NCI-H2196 treated with DMSO at 0.1 percent for 48 hours (cell line): ENCODE results near the gene ERC1.

Source experiments
- DNase-seq: peaks from one replicate; lab custom pipeline; 2025; ENCODE audit not compliant: unreplicated experiment; lab: John Stamatoyannopoulos, UW

Gene ERC1

DNA sequence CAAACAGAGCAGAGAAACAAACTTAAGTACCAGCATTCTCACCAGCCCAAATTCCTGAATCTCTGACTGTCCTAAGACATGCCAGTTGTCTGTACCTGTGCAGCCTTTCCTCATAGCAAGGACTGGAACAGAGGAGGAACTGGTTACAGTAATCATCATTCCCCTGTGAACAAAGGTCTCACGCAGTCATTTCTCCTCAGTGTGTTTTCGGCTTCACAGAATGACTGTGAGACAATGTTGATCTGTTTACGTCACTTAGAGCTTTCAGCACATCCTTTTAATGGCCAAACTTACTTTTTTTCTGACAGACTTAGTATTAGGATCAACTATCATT lies 434.3 kb downstream of the ERC1 start:
- DNase-seq = no peak

DNA sequence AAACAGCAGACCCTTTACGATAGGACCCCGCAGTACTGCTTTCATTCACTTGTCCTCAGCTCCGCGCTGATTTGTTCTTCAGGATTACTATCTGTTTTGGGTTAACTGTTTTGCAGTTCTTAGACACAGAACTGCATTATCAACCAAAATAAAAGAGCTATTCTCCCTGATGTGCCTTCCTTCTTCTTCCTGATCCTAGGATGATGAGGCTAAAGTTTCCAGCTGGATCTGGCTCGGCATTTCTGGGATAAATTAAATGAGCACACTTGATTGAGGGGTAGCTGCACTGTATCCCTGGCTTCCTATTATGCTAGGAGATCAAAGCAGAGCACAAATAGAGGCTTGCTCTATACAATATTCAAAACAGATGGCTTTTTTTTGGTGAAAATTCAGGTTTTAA lies 437.6 kb downstream of the ERC1 start:
- no peak for DNase-seq

DNA sequence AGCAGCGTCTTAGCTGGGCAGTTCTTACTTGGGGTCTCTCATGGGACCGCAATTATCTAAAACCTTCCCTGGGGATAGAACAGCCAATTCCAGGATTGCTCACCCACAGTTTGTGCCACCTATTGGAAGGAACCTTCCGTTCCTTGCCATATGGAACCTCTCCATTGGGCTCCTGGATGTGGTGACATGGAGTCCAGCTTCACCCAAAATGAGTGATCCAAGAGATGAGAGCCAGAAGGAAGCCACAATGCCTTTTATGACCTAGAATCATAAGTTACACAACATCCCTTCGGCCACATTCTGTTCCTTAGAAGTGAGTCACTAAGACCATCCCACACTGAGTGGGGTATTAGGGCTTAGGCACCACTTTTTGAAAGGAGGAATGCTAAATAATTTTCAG lies 439.0 kb downstream of the ERC1 start:
- no peak for DNase-seq

DNA sequence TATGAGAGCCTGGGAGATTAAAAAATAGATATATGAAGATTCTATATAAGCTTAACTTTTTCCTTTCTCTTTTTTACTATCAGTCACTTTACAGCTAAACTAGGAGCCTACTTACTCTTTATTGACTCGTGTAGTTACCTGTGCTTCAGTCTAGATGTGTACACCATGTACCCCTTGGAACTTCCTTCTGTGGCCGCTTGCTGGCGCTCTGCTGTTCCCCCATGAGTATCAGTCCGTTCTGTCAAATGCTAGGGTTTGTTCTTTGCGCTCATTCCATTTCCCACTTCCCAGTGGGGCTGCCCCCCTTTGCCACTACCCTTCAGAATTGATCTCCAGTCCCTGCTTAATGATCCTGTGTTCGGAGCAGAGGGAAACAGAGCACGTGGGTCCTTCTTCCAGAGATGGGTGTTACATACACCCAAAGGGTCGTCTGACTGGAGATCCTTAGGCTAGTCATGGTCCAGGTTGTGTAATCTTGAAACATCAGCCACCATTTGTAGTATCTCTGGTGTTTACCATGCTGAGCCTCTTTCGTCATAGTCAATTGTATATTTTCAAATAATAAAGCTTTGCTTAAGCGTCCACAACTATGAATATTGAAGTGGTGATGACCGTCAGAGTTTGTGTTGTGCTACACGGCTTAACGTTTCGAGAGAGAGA lies 443.4 kb downstream of the ERC1 start:
- no peak for DNase-seq

DNA sequence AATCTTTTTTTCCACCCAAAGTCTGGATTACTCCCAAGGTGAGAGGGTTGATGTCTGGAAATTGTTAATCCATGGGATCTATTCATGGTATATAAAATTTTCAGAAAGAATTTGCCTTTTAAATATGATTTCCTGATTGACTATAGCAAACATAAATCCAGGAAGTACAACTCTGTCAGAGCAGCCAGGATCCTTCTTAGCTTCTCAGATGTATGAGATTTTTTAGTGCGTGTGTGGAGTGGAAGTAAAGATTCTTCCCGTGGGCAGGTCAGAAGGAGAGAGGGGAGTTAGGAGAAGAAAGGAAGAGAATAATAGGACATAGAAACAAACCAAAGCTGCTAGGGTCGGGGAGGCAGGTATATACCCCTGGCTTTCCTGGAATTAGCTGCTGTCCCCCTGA lies 444.0 kb downstream of the ERC1 start:
- no peak for DNase-seq

DNA sequence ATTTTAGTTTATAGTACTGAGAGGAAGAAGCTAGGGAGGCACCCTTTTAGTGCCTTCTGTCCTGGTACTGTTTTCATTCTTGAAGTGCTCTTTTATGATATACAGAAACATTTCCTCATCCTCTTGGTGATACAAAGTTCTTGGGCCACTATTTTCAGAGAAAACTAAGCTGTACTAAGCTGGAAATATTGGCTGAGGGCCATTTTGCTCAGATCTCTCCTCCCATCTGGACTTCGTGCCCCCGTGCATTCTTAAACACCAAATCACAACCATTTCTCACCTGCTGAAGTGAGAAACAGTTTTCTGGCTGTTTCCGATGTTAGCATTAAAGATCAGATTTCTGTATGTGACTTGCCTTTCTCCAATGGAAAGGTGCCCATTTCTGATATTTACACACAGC lies 444.4 kb downstream of the ERC1 start:
- DNase-seq = no peak

DNA sequence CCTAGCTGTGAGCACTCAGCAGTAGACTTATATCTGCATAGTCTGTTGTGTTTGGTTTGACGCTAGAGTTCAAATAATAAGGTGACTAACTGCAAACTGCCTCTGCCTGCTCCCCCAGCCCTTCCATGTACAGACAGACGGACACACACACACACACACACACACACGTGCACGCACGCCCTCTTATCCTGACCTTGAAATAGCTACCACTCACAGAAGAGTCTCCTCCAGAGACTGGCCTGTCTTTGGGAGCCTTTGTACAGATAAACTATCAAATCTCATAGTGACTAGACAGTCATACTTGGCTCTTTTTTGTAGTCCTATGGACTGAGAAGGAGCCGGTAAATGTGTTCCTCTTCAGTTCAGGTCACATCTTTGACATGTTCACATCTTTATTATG lies 445.0 kb downstream of the ERC1 start:
- DNase-seq = no peak

DNA sequence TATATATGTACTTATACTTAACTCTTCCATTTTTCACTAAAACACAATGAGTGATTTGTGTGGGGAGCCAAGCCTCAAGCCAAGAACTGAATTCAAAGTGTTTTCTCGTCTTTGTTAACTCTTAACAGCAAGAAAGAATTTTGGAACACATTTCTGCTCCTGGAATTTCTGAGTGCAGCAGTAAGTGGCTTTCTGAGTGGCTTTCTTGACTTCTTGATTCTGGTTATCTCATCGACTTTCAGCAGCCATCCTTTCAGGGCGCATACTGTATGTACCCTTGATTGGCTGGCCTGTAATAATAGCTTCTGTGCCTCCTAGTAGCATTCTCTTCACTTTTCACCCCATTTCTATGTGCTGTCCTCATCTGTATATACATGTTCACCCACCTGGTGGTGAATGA lies 446.0 kb downstream of the ERC1 start:
- DNase-seq = no peak

DNA sequence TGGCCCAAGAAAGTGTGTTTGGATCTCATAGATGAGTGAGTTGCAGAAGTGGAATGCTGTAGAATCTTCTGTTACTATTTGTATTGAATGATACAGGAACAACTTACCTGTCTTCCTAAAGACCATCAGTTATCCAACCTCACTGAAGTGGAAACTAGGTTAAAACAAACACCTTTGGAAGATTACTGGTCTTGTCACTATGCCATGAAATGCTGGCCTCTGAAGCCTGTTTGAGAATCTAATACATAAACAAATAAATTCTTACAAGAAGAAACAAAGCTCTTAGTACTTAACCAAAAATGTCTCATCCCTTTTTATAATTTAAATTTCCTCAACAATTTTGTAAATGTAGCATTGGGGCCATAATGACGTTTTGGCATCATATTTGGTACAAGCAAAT lies 448.2 kb downstream of the ERC1 start:
- no peak for DNase-seq

DNA sequence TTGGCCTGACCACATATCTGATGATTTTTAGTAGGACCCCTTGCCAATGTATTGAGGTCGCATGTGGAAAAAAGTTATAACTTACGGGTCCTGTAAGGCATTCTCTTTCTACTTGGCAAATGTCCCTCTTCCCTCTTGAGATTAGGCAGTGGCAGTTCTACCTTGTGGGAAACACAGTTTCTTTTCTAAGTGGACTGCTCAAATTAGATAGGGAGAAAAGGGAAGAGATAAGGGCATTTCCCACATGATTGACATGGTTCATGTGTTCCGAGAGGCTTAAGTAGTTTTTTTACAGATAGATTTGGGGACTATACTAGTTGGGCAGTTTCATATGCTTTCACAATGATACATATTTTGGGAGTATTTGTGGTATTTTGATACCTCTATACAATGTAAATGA lies 448.7 kb downstream of the ERC1 start:
- no peak for DNase-seq

DNA sequence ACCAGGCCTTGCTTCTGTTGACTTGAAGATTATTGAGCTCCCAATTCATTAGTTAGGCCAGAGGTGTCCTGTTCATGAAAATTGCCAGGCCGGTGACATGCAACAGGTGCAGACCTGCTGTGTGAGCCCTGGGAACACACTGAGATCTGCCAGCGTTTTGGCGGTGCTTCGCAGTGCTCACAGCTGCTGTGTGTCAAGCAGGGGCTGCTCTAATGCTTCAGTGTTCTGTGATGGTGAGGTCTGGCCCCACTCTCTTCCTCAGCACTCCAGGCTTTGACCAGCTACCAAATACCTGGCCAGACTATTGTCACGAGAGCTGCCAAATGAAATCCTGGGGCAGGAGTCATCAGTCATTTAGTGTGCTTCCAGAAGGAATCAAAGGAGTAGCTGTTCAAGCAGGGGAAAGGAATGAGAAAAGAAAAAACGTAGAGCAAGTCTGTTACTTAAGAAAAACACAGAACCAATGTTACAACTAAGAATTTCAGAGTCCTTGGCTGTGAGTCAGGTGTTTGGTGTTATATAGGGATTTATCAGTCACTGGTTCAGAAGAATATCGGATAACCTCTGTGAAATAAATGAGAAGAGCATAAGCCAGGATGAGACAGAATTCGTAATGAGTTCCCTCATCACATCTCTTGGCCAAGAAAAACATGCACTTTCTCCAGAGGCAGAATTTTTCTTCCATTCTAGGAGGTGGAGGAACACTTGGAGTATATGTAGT lies 452.6 kb downstream of the ERC1 start:
- DNase-seq = no peak

DNA sequence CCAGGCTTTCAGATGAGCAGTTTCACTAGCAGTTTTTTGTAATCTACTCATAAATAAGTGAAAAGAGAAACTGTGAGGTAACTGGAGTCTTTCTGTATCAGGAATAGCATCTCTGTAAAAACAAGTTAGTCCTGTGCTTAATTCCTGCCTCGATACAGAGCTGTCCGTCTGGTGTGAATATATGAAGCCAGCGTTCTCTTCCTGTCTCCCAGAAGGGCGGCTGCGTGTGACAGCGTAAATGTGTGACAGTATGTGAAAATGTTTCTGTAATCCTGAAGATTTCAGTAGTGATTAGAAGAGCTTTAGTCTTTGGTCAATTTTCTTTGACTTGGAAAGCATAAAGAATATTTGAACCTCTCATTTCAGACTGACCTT lies 453.1 kb downstream of the ERC1 start:
- DNase-seq = no peak

DNA sequence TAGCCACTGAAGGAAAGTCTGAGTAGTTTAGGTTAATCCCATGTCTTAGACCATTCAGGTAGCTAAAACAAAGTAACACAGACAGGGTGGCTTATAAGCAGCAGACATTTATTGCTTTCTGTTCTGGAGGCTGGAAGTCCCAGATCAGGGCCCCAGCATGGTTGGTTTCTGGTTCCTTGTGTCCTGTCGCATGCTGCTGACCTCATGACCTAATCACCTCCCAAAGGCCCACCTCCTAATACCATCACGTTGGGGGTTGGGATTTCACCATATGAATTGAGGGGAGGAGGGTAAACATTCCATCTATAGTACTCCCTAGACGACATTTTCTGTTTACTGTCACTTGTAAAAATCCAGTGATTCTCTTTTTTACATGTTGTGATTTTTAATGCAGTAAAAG lies 454.8 kb downstream of the ERC1 start:
- DNase-seq = no peak

DNA sequence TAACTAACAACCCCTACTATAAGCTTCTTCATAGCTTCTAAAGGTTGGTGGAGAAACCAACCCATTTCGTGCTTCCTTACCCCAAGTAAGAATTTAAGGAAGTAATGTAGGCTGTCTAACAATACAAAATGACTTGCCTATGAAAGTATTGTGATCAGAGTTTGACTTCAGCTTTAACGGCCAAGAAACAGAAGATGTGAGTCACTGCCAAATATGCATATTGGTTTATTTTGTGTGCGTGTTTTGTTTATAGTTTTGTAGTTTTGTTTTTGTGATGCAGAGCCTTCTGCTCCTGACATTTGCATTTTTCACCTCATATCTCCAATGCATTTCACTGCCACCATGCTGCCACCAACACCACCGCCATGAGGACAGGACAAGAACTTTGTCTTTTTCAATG lies 457.3 kb downstream of the ERC1 start:
- DNase-seq = no peak

DNA sequence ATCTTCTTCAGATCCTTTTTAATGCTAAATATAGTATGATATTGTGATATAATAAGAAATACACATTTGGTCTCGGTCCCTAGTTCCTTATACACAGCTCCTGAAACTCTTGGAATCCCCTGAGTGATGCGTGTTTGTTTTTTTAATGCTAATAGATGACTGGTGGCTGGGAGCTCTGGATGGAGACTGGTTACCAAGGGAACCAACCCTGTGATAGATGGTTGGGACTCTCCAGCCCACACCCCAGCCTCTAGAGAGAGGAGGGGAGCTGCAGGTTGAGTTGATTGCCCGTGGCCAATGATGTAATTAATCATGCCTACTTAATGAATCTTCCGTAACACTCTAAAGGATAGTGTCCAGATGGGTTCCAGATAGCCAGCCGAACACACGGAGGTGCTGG lies 462.8 kb downstream of the ERC1 start:
- no peak for DNase-seq

DNA sequence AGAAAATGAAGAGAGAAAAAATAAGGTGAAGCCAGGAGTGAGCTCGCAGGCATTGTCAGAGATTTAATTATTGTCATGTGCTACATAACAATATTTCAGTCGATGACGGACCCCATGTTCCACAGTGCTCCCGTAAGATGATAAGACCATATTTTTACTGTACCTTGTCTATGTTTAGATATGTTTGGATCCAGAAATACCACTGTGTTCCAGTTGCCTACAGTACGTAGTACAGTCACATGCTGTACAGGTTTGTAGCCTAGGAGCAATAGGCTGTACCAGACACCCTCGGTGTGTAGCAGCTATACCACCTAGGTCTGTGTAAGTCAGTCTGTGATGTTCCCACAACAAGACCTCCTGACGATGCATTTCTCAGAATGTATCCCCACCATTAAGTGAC lies 465.9 kb downstream of the ERC1 start:
- DNase-seq = no peak

DNA sequence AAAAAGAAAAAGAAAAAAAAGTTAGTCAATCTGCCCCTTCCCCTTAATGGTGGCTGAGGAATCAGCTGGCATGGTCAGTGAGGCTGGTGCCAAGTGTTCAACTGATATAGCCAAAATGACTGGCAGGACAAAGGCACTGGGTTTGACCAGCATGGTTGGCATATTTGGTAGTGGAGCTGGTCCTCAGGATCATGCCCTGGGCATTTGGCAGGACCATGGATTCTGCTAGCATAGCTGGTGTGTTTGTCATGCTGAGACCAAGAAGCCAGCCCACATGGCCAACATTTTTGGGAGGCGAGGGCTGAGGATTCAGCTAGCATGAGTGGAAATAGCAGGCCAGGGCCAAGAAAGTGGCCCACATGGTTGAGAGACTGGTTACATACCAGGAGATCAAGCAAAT lies 466.9 kb downstream of the ERC1 start:
- no peak for DNase-seq

DNA sequence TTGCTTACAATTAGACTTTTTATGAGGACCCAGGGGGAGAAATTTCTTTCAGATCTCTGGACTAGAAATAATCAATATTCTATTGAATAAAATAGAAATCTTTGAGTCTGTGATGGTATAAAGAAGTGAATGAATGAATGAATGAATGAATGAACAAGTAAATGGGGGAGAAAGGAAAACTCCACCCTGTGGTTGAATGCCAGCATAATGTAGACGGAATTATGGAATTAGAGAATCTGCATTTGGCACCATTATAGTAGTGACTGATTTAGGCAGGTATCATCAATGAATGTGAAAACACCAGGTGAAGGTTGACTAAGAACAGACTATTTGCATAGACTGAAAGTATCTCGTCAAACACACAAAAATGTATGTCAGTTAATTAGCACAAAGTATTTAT lies 468.3 kb downstream of the ERC1 start:
- DNase-seq = no peak

DNA sequence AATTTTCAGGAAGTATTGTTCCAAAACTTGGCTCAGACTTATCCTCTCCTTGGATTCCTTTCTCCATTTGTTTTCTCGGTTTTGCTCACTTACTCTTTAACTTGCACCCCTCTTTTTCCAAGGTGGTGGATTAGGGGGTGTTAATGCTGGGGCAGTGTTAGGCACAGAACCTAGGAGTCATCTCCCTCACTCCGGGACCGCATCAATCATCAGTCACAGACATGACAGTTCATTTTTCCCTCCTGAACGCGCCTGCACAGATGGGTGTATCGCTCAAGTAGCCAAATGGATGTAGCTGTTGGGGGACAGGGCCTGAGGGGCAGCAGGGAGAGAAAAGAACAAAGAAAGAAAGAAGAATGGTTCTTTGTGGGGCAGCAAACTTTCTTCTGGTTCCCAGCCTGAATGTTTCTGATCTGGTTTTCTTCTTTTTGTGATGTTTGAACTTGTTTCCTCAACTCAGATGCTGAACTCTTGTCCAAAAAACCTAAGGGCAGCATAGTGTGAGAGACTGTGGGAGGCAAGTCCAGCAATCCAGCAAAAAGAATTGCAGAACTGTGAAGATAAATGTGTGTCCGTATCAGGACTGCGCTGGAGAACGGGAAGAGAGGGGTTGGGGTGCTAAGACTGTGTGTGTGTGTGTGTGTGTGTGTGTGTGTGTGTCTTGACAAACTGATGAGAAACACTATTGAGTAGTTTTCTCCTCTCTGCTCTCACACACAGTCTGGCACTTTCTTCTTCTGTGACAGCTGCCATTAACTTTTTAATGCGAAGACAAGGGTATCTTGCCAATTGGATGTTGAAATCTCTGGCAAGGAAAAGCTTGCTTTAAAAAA lies 472.3 kb downstream of the ERC1 start:
- DNase-seq = no peak

DNA sequence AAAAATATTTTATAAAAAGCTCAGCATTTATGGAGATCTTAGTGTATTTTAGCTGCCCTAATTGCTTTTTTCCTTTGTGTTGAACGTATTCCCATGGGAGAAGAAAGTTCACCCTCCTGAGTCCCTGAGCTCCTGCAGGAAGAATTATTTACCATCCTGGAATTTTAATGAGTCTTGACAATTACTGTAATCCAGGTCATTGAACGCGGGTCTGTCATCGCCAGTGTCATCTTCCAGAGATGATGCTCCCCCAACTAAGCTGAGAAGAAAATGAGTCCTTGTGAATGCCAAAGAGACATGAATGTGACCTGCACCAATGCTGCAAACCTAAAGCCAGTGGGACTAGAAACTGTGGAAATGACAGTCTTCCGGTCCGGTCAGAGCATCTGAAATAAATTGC lies 473.9 kb downstream of the ERC1 start:
- DNase-seq = no peak

DNA sequence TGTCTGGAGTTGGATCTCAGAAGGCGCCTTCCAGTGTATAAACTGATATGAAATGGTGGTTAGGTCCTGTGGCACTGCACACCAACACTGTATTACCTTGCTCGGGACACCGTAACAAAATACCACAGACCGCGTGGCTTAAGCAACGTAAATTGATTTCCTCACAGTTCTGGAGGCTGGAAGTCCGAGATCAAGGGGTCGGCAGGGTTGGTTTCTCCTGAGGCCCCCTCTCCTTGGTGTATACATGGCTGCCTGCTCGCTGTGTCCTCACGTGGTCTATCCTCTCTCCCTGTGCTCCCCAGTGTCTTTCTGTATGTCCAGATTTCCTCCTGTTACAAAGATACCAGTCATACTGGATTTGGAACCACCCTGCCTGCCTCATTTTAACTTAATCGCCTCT lies 475.0 kb downstream of the ERC1 start:
- DNase-seq = no peak

DNA sequence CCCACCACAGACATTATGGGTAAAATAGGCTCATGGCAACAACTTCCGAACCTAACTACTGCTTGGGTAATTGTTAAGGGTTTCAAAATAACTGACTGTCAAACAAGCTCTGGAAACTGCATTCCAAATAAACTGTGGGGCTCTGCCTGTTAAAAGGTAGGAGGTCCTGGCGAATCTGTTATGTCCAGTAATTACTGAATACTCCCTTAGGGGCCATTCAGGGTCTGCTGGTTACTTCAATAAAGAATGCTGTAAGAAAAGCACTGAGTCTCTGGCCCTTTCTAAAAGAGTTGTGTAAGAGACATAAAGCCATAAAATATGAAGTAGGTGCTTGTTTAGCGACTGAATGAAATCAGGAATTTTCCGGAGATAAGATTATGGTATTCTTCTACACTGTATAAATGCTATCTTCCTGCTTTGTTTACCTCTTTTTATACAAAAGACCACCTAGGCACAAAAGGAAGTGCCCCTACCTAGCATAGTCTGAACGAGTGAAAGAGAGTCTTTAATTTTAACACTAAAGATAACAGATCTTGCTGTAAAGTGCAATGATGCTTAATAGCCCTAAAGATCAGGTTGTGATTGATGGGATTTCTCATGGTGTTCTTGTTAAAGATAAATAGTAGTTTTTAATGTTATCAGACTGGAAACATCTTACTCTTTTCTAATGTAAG lies 475.6 kb downstream of the ERC1 start:
- no peak for DNase-seq
